Hippocampal formation (tissue), 2 donors: ENCODE measurements around the gene TRPM7.
"Not testable (repeated sequence)": the region's sequence is repeated elsewhere in the genome, so short reads cannot be mapped to it uniquely, and the experiment has no call there.

Experiments used
- DNase-seq, 2 donors: peaks; one replicate each; lab custom pipeline; 2025; lab: John Stamatoyannopoulos, UW

Gene TRPM7

GRCh38 chr15:50655555-50655954 lies 31.0 kb downstream of the TRPM7 start:
- DNase-seq: no peak

DNA sequence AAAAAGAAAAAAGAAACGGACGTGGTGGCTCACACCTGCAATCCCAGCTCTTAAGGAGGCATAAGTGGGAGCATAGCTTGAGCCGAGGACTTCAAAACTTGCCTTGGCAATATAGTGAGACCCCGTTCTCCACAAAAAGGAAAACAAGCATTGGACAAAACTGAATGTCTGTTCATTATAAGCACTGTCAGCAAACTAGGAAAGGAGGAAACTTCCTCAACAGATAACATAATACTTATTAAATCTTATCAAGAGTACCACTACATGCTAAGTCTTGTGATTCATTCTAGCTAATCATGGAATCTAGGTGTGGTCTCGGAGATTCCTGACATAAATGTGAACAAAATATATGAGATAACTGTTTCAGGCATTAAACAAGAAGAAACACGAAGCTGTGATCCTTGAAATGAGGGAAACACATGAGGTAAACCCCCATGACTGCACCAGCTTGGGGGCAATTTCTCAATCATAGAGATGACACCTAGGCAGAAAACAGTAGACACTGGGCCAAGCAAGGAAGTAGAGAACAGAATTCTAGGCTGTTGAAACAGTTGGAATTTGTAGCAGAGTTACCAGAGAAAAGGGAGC lies 33.3 kb downstream of the TRPM7 start:
- no peak for DNase-seq

DNA sequence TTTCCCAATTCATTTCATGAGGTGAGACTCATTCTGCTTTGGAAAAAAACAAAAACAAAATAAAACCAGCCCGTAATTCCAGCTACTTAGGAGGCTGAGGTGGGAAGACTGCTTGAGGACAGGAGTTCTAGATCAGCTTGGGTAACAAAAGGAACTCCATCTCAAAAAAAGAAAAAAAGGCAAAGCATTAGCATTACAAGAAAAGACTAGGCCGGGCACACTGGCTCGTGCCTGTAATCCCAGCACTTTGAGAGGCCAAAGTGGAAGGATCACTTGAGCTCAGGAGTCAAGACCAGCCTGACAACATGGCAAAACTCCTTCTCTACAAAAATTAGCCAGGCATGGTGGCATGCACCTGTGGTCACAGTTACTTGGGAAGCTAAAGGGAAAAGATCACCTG lies 33.9 kb downstream of the TRPM7 start:
- DNase-seq: no peak

GRCh38 chr15:50641318-50641717 lies 45.3 kb downstream of the TRPM7 start:
- no peak for DNase-seq

DNA sequence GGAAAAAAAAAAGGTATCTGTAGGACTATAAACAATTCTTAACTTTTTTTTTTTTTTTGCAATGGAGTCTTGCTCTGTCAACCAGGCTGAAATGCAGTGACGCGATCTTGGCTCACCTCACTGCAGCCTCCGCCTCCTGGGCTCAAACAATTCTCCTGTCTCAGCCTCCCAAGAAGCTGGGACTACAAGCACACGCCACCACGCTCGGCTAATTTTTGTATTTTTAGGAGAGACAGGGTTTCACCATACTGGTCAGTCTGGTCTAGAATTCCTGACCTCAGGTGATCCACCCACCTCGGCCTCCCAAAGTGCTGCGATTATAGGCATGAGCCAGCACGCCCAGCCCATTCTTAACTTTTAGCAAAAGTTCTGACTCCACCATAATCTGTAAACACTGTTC lies 50.5 kb downstream of the TRPM7 start:
- DNase-seq: no peak

- DNase-seq: no peak
Measured at GRCh38 chr15:50633653-50634052, 52.9 kb downstream of the TRPM7 start.

DNA sequence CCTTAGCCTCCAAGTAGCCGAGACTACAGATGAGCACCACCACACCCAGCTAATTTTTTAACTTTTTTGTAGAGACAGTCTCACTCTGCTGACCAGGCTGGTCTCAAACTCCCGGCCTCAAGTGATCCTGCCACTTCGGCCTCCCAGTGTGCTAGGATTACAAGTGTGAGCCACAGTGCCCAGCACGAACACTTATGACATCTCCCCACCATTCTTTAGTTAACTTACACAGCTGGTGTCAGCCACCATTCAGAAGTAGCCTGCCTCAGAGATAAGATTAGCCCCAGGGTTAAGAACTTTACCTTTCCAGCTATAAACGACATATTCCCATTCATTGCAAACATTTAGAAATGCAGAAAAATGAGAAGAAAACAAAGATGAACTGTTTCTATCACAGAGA lies 58.2 kb downstream of the TRPM7 start:
- DNase-seq: no peak

DNA sequence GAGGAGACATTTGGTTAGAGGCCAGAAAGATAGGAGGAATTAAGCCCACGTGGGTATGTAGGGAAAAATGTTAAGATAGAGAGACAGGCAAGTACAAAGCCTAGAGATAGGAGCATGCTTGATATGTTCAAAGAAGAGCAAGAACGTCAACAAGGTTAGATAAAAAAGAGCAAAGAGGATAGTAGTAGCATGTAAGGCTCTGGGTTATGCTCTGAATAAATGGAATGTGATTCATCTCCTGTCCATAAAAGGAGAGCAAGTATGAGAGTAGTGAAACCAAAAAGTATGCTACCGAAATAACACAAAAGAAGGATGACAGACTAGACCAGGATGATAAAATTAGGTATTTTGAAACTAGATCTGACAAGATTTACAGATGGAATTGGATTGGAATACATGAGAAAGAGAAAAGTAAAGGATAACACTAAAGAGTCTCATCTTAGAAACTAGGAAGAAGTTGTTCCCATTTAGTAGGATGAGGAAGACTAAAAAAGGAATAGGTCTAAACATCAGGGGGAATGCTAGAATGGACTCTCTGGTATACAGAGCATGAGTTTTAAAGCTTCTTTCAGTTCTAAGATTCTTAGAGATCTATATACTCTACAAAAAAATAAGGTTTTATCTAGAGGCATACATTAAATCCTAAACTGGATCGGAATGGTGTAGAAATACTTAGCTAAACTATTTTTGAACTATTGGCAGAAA lies 59.1 kb downstream of the TRPM7 start:
- DNase-seq: no peak

DNA sequence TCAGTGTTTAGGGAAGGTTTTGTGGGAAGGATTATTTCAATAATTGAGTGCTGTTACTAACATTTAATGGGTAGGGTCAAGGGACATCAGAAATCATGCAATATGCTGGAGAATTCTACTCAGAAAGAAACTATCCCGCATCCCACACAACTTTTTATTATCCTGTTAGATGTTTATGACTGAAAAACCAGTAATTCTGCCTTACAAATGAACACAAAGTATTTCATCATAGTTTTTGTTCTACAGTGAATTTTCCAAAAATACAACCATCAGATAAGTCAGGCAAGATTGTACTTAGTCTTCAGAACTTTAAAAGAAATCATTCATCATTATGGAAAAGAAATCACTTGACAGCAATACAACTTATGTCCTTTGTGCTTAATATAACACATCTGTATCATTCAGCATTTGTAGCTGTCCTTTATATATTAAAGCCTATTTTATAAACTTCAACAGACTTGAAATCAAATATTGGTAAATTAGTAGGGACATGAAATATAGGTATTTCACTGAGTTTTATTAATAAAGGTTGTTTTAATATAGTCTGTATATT lies 61.9 kb downstream of the TRPM7 start:
- no peak for DNase-seq

- not testable (repeated sequence) for DNase-seq
Measured at GRCh38 chr15:50622361-50622943, 64.1 kb downstream of the TRPM7 start.

DNA sequence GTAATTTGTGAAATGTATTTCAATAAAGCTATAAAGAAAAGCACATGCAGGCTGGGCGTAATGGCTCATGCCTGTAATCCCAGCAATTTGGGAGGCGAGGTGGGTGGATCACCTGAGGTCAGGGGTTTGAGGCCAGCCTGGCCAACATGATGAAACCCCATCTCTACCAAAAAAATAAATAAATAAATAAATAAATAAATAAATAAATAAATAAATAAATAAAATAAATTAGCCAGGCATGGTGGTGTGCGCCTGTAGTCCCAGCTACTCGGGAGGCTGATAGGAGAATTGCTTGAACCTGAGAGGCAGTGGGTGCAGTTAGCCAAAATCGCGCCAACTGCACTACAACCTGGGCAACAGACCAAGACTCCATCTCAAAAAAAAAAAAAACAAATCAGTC lies 69.6 kb downstream of the TRPM7 start:
- DNase-seq: not testable (repeated sequence)

GRCh38 chr15:50616554-50616953 lies 70.0 kb downstream of the TRPM7 start:
- not testable (repeated sequence) for DNase-seq

DNA sequence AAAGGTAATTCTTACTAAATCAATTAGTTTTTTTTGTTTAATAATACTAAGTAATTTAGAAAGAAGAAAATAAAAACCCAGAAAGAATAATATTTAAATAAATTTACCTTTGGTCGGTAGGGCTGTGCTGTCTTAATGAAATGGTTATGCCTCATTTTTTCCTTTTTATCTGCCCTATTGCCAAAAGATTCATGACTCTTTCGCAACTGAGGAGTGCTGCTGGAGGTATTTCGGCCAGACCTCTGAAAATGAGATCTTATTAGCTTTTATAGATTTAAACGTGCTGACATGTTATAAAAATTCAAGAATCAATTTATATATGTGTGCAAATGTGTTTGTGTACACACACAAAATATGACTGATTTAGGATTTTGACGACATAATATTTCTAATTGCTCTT lies 73.0 kb downstream of the TRPM7 start:
- DNase-seq: no peak

GRCh38 chr15:50607129-50607528 lies 79.5 kb downstream of the TRPM7 start:
- DNase-seq: no peak

- no peak for DNase-seq
Measured at GRCh38 chr15:50605462-50605861, 81.1 kb downstream of the TRPM7 start.

- not testable (repeated sequence) for DNase-seq
Measured at GRCh38 chr15:50602028-50602427, 84.6 kb downstream of the TRPM7 start.

- no peak for DNase-seq
Measured at GRCh38 chr15:50594311-50594710, 92.3 kb downstream of the TRPM7 start.

DNA sequence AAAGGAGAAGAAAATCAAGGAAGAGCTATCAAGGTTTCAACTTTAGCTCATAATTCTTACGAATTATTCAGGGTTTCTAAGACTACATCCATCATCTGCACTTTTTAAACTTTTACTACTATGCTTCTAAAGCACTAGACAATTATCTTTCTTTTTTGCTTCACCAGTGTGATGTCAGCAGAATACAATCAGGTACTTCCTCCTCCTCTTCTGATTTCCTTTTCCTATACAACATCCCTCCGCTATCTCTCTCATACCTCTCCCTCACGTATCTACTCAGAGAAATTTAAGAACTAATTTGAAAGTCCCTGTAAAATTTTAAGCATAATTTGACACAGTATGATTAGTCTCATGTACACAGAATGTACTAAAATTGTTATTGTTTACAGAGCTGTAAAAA lies 92.8 kb downstream of the TRPM7 start:
- no peak for DNase-seq

- no peak for DNase-seq
Measured at GRCh38 chr15:50590288-50590687, 96.3 kb downstream of the TRPM7 start.

- no peak for DNase-seq
Measured at GRCh38 chr15:50577492-50577891, 109.1 kb downstream of the TRPM7 start.

GRCh38 chr15:50576166-50576565 lies 110.4 kb downstream of the TRPM7 start:
- DNase-seq: no peak

DNA sequence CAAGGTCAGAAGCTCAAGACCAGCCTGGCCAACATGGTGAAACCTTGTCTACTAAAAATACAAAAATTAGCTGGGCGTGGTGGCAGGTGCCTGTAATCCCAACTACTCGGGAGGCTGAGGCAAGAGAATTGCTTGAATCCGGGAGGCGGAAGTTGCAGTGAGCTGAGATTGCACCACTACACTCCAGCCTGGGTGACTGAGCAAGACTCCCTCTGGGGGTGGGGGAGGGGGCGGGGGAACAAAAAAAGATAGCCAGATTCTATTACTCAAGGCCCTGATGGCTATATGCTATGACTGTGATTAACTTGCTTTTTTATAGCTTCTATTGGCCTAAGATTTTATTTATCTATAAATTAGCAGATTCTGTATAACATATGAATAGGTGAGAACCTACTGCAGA lies 112.8 kb downstream of the TRPM7 start:
- DNase-seq: not testable (repeated sequence)

GRCh38 chr15:50563756-50564155 lies 122.8 kb downstream of the TRPM7 start:
- no peak for DNase-seq
